NCI-H2196 (cell line): ENCODE measurements around the gene MAT2B.

Source experiments
- DNase-seq: peaks from one replicate; lab custom pipeline; 2025; ENCODE audit not compliant: unreplicated experiment; lab: John Stamatoyannopoulos, UW

Gene MAT2B

GRCh38 chr5:163505368-163506094, at the start of gene MAT2B:
Gene MAT2B, plus strand, starts transcription at chr5:163505619. Its CDS starts 68 bp downstream, at chr5:163505687.
- DNase-seq, result peak; percentile 92

- no peak for DNase-seq
Observed at GRCh38 chr5:163456029-163456589, 49.3 kb upstream of the MAT2B start.

- DNase-seq, result no peak
Observed at GRCh38 chr5:163456840-163457239, 48.6 kb upstream of the MAT2B start.

GRCh38 chr5:163458778-163459385, 46.5 kb upstream of the MAT2B start:
- DNase-seq, result no peak

- DNase-seq, result no peak
Observed at GRCh38 chr5:163459462-163459818, 46.0 kb upstream of the MAT2B start.

- DNase-seq, result peak; percentile 99
Observed at GRCh38 chr5:163459819-163460561, 45.4 kb upstream of the MAT2B start, which contains the start of gene NUDCD2. Gene NUDCD2, minus strand, starts transcription at chr5:163460102. Its CDS starts 52 bp downstream, at chr5:163460050.

GRCh38 chr5:163460562-163461171, 44.8 kb upstream of the MAT2B start, which contains the start of gene HMMR:
Gene HMMR, plus strand, starts transcription at chr5:163460632. Its CDS starts 61 bp downstream, at chr5:163460693.
- DNase-seq, result peak; percentile 52

GRCh38 chr5:163463063-163463435, 42.4 kb upstream of the MAT2B start:
- DNase-seq, result no peak

- no peak for DNase-seq
Observed at GRCh38 chr5:163467682-163468081, 37.7 kb upstream of the MAT2B start.

- no peak for DNase-seq
Observed at GRCh38 chr5:163473635-163474243, 31.7 kb upstream of the MAT2B start.

- DNase-seq, result no peak
Observed at GRCh38 chr5:163475411-163475810, 30.0 kb upstream of the MAT2B start.

- DNase-seq, result no peak
Observed at GRCh38 chr5:163478126-163478981, 27.1 kb upstream of the MAT2B start.

GRCh38 chr5:163478982-163479271, 26.5 kb upstream of the MAT2B start:
- no peak for DNase-seq

GRCh38 chr5:163489055-163489744, 16.2 kb upstream of the MAT2B start:
- no peak for DNase-seq

- DNase-seq, result no peak
Observed at GRCh38 chr5:163489745-163490075, 15.7 kb upstream of the MAT2B start.

GRCh38 chr5:163496286-163496685, 9.1 kb upstream of the MAT2B start:
- DNase-seq, result no peak

GRCh38 chr5:163497315-163497714, 8.1 kb upstream of the MAT2B start:
- no peak for DNase-seq

- no peak for DNase-seq
Observed at GRCh38 chr5:163498886-163499285, 6.5 kb upstream of the MAT2B start.

GRCh38 chr5:163502521-163502920, 2.9 kb upstream of the MAT2B start:
- DNase-seq, result no peak
